Gastroesophageal sphincter (tissue), 4 donors: ENCODE measurements around the gene GDF15. TPM values are rescaled to one million over a fixed set of nuclear protein-coding genes. Genes with fewer than 3 reads are reported as not detected.
"Not testable (repeated sequence)": the region's sequence is repeated elsewhere in the genome, so short reads cannot be mapped to it uniquely, and the experiment has no call there.

Experiments
- ATAC-seq: fragments of 150-250 bp; one replicate; pipeline ENCODE4 v1.9.1; 2016; ENCODE audit warnings: mild to moderate bottlenecking, moderate library complexity
- H3K27ac ChIP-seq, 4 donors: fragments of 200-600 bp; sonication (generic) in 3 of 4; 1 replicate in 3 of 4; 2 replicates in 1 of 4; pipeline ENCODE4 v1.5.1; 2016 to 2019
- H3K27me3 ChIP-seq: fragments of 200-600 bp; sonication (generic); one replicate; pipeline ENCODE4 v1.5.1; 2019
- H3K36me3 ChIP-seq, 2 donors: fragments of 200-600 bp; sonication (generic); one replicate each; pipeline ENCODE4 v1.5.1; 2019; ENCODE audit warnings: control low read depth in 1 of 2
- H3K4me1 ChIP-seq, 3 donors: fragments of 200-600 bp; sonication (generic); 1 replicate in 2 of 3; 2 replicates in 1 of 3; pipeline ENCODE4 v1.5.1; 2016 to 2019; ENCODE audit warnings: control low read depth in 2 of 3
- H3K4me3 ChIP-seq, 2 donors: fragments of 200-600 bp; sonication (generic); one replicate each; pipeline ENCODE4 v1.5.1; 2019; ENCODE audit warnings: mild to moderate bottlenecking in 1 of 2, moderate library complexity in 1 of 2
- H3K9me3 ChIP-seq, 3 donors: fragments of 200-600 bp; sonication (generic); one replicate each; pipeline ENCODE4 v1.5.1; 2017 to 2019; ENCODE audit warnings: control low read depth in 2 of 3
- CTCF ChIP-seq, 4 experiments: fragments of 200-600 bp in 2 of 4; fragments of 450-650 bp in 2 of 4; sonication (generic) in 1 of 4; IDR thresholded peaks; one replicate each; pipeline ENCODE4 v1.5.1; 2017 to 2019; ENCODE audit warnings: antibody characterized with exemption in 4 of 4, mild to moderate bottlenecking in 2 of 4, moderate library complexity in 2 of 4
- EP300 ChIP-seq: sonication (generic); formaldehyde crosslinking; IDR thresholded peaks from one replicate; pipeline ENCODE4 v1.6.1; 2017; ENCODE audit warnings: antibody characterized with exemption, mild to moderate bottlenecking
- POLR2A ChIP-seq, 2 donors: fragments of 450-650 bp; IDR thresholded peaks; one replicate each; pipeline ENCODE4 v1.6.1; 2017; ENCODE audit warnings: antibody characterized with exemption in 2 of 2, mild to moderate bottlenecking in 2 of 2, moderate library complexity in 1 of 2
- POLR2AphosphoS5 ChIP-seq: sonication (generic); formaldehyde crosslinking; IDR thresholded peaks from one replicate; pipeline ENCODE4 v1.6.1; 2017; ENCODE audit warnings: antibody characterized with exemption
- WGBS, 2 donors: methylation state at CpG; one replicate each; pipeline ENCODE4 v1.1.5; 2018; ENCODE audit warnings: low coverage in 1 of 2; 5-methylcytosine and 5-hydroxymethylcytosine counted together
- total RNA-seq, 4 donors: library from RNA; depleted of rRNA; stranded (reverse); fragments of >200 nt; gene quantifications; one replicate each; pipeline ENCODE4 v1.1.0, GENCODE V29; 2016

The GDF15 gene
- total RNA-seq, 4 donors from 2014 or later, result 0.62 to 3.7 (median 3.0) TPM

- ATAC-seq, result no peak
- Histone ChIP-seq H3K27ac (no peak overlapping the region), H3K36me3 (peaks cover 0 to 62% of the 10 kb centered on the region in 2 donors), H3K4me1 (peaks cover 0 to 20% (median 5%) of the 10 kb centered on the region in 3 donors), H3K27me3 (no peaks in the 10 kb centered on the region), H3K9me3 (no peaks in the 10 kb centered on the region), H3K4me3 (no peak overlapping the region)
- TF ChIP-seq POLR2A (IDR thresholded peaks at IDR 0.05) (no peak), CTCF (IDR thresholded peaks at IDR 0.05) (no peak), POLR2AphosphoS5 (no peak), EP300 (no peak)
- WGBS, 2 donors, result 87 to 91% methylated on average over 7 to 12 of the region's 17 CpGs
Measured at GRCh38 chr19:18362934-18363542, 22.9 kb upstream of the GDF15 start.

GRCh38 chr19:18363787-18364186, 22.2 kb upstream of the GDF15 start:
- no peak for TF ChIP-seq EP300
- no peak for TF ChIP-seq POLR2A (IDR thresholded peaks at IDR 0.05)
- no peak for TF ChIP-seq CTCF (IDR thresholded peaks at IDR 0.05)
- TF ChIP-seq POLR2AphosphoS5, result no peak
- Histone ChIP-seq H3K27me3 (no peaks in the 10 kb centered on the region), H3K36me3 (peaks cover 0 to 55% of the 10 kb centered on the region in 2 donors), H3K4me1 (peaks cover 0 to 20% (median 5%) of the 10 kb centered on the region in 3 donors), H3K4me3 (no peak overlapping the region), H3K9me3 (no peaks in the 10 kb centered on the region), H3K27ac (peak overlapping the region in 2 of 4 donors; percentile 65 to 76)
- no peak for ATAC-seq
- WGBS, 2 donors, result 84 to 86% methylated on average over 5 to 6 of the region's 6 CpGs

- not testable (repeated sequence) for H3K4me3 ChIP-seq, H3K9me3 ChIP-seq, H3K27me3 ChIP-seq, ATAC-seq
- WGBS, 2 donors, result 10 to 59% methylated on average over 2 to 4 of the region's 11 CpGs
- Histone ChIP-seq H3K27ac (peak overlapping the region in 3 of 4 donors; percentile 61 to 76 (median 65)), H3K36me3 (peaks cover 0 to 54% of the 10 kb centered on the region in 2 donors), H3K4me1 (peaks cover 0 to 20% (median 5%) of the 10 kb centered on the region in 3 donors)
Measured at GRCh38 chr19:18364277-18364825, 21.6 kb upstream of the GDF15 start.

- Histone ChIP-seq H3K4me3 (no peak overlapping the region), H3K36me3 (peaks cover 0 to 49% of the 10 kb centered on the region in 2 donors), H3K4me1 (peaks cover 0 to 20% (median 5%) of the 10 kb centered on the region in 3 donors), H3K9me3 (no peaks in the 10 kb centered on the region), H3K27me3 (no peaks in the 10 kb centered on the region), H3K27ac (peak overlapping the region in 3 of 4 donors; percentile 61 to 76 (median 65))
- TF ChIP-seq POLR2AphosphoS5 (peak; percentile 52), POLR2A (IDR thresholded peaks at IDR 0.05) (no peak)
- WGBS, 2 donors, result 10 to 16% methylated on average over 2 to 3 of the region's 15 CpGs
- ATAC-seq, result peak; percentile 62
Measured at GRCh38 chr19:18364826-18365528, 21.0 kb upstream of the GDF15 start.

- WGBS, 2 donors, result 76 to 100% methylated on average over 1 to 2 of the region's 2 CpGs
- H3K4me1 ChIP-seq, result peaks cover 0 to 20% (median 5%) of the 10 kb centered on the region in 3 donors
- TF ChIP-seq CTCF (IDR thresholded peaks at IDR 0.05) (no peak), EP300 (no peak), POLR2A (IDR thresholded peaks at IDR 0.05) (no peak), POLR2AphosphoS5 (no peak)
- no peak for ATAC-seq
- peak overlapping the region in 2 of 4 donors; percentile 61 to 76 for H3K27ac ChIP-seq
- no peaks in the 10 kb centered on the region for H3K27me3 ChIP-seq
- H3K9me3 ChIP-seq, result no peaks in the 10 kb centered on the region
- H3K36me3 ChIP-seq, result peaks cover 0 to 38% of the 10 kb centered on the region in 2 donors
- no peak overlapping the region for H3K4me3 ChIP-seq
Measured at GRCh38 chr19:18366021-18366435, 19.9 kb upstream of the GDF15 start.
